Stimulated activated effector memory CD8-positive, alpha-beta T cell treated with anti-CD3 and anti-CD28 coated beads, Interleukin-12 subunit alpha, Interleukin-12 subunit beta, amount 100 ng/mL, for 72 hours (primary cell): ENCODE results near the gene GRAP2.
"Not testable (repeated sequence)": the region's sequence is repeated elsewhere in the genome, so short reads cannot be mapped to it uniquely, and the experiment has no call there.

ENCODE experiments used
- ATAC-seq: fragments of 150-1000 bp; cut with Tn5 transposase; 2 replicates; pipeline ENCODE4 v1.10.0; 2021
- DNase-seq, 2 donors: peaks; one replicate each; pipeline ENCODE4 v3.0.0; 2021 to 2022; ENCODE audit warnings: low spot score in 2 of 2
- H3K27ac Mint-ChIP-seq: one replicate; pipeline ENCODE4 v1.8.0; 2022; ENCODE audit warnings: mild to moderate bottlenecking, mixed read lengths
- H3K36me3 Mint-ChIP-seq: one replicate; pipeline ENCODE4 v1.8.0; 2022; ENCODE audit warnings: mild to moderate bottlenecking, mixed read lengths
- H3K4me1 Mint-ChIP-seq: one replicate; pipeline ENCODE4 v1.8.0; 2022; ENCODE audit warnings: mixed read lengths
- H3K4me3 Mint-ChIP-seq: one replicate; pipeline ENCODE4 v1.8.0; 2022; ENCODE audit warnings: mild to moderate bottlenecking, mixed read lengths
- H3K9me3 Mint-ChIP-seq: one replicate; pipeline ENCODE4 v1.8.0; 2022; ENCODE audit warnings: mixed read lengths

GRAP2 gene

GRCh38 chr22:39942439-39943230 is 41.8 kb downstream of the GRAP2 start:
- peaks cover 87% of the 10 kb centered on the region for H3K4me1 Mint-ChIP-seq
- H3K36me3 Mint-ChIP-seq: peaks cover 34% of the 10 kb centered on the region
- peak overlapping the region; percentile 75 for H3K27ac Mint-ChIP-seq
- DNase-seq (no peak), ATAC-seq (peak; percentile 61)
- no peaks in the 10 kb centered on the region for H3K9me3 Mint-ChIP-seq
- peak overlapping the region; percentile 55 for H3K4me3 Mint-ChIP-seq

- H3K9me3 Mint-ChIP-seq: no peaks in the 10 kb centered on the region
- DNase-seq (no peak), ATAC-seq (peak; percentile 43)
- peak overlapping the region; percentile 55 for H3K4me3 Mint-ChIP-seq
- H3K4me1 Mint-ChIP-seq: peaks cover 82% of the 10 kb centered on the region
- peaks cover 33% of the 10 kb centered on the region for H3K36me3 Mint-ChIP-seq
- peak overlapping the region; percentile 75 for H3K27ac Mint-ChIP-seq
These were observed 42.5 kb downstream of the GRAP2 start for GRCh38 chr22:39943337-39943736.

DNA sequence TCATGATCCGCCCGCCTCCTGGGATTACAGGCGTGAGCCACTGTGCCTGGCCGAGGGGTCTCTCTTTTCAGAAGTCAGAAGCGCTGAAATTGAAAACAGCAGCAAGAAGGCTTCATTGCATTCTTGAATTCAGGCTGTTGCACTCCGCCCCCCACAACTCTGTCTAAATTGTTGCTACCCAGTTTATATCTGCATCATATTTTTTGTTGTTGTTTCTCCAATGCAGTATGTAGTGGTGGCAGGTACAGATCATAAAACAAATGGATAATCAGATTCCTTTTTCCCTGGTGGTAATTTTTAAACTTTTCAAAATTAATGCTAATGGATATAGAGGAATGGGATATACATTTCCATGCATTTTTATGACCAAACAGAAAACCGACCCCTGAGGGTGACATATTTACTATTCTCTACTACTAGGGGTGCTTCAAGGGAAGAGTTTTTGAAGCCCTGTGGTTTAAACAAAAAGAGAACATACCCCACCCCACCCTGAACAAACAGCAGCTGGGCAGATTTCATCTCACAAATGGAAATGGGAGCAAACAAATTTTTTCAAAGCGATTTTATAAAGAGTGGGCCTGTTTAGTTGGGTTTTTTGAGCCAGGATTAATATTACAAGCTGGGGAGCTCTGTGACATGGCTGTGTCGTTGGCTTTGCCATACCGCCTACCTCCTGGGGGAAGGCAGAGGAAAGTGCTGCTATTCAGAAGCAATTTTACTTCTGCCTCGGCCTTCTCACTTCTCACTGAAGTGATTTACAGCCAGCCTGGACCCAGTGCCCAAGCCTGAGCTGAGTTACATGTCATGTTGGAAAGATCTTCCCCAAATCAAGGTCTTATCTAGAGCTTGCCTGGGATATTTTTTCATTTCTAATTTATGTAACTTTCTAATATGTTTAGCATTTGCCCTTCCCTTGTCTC is 43.3 kb downstream of the GRAP2 start:
- H3K27ac Mint-ChIP-seq: peak overlapping the region; percentile 75

DNA sequence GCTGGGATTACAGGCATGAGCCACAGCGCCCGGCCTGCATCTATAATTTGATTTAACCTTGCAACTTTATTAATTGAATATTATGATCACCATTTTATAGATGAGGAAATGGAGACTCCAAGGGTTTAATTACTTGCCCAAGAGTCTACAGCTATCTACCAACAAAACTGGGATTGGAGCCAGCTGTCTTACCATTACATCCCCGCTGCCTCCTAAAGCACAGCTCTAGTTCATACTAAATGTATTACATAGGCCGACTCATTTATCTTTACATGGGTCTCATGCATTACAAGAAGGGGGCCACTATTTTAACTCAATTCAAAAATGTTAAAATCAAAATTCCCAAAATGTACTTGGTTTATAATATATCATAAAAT is 45.2 kb downstream of the GRAP2 start:
- Mint-ChIP-seq H3K4me1 (peaks cover 84% of the 10 kb centered on the region), H3K4me3 (no peak overlapping the region), H3K27ac (peak overlapping the region; percentile 84), H3K9me3 (no peaks in the 10 kb centered on the region), H3K36me3 (peaks cover 41% of the 10 kb centered on the region)
- ATAC-seq (no peak), DNase-seq (no peak)

More for the DNA sequence above, 43.3 kb downstream of the GRAP2 start:
- Mint-ChIP-seq H3K36me3 (peaks cover 41% of the 10 kb centered on the region), H3K4me3 (peak overlapping the region; percentile 55), H3K4me1 (peaks cover 82% of the 10 kb centered on the region), H3K9me3 (no peaks in the 10 kb centered on the region)
- ATAC-seq (no peak), DNase-seq (no peak)

- Mint-ChIP-seq H3K27ac (peak overlapping the region; percentile 84), H3K9me3 (no peaks in the 10 kb centered on the region), H3K4me1 (peaks cover 84% of the 10 kb centered on the region), H3K36me3 (peaks cover 46% of the 10 kb centered on the region), H3K4me3 (peak overlapping the region; percentile 13)
- DNase-seq (no peak), ATAC-seq (no peak)
These were observed 45.8 kb downstream of the GRAP2 start for GRCh38 chr22:39946503-39947219.

DNA sequence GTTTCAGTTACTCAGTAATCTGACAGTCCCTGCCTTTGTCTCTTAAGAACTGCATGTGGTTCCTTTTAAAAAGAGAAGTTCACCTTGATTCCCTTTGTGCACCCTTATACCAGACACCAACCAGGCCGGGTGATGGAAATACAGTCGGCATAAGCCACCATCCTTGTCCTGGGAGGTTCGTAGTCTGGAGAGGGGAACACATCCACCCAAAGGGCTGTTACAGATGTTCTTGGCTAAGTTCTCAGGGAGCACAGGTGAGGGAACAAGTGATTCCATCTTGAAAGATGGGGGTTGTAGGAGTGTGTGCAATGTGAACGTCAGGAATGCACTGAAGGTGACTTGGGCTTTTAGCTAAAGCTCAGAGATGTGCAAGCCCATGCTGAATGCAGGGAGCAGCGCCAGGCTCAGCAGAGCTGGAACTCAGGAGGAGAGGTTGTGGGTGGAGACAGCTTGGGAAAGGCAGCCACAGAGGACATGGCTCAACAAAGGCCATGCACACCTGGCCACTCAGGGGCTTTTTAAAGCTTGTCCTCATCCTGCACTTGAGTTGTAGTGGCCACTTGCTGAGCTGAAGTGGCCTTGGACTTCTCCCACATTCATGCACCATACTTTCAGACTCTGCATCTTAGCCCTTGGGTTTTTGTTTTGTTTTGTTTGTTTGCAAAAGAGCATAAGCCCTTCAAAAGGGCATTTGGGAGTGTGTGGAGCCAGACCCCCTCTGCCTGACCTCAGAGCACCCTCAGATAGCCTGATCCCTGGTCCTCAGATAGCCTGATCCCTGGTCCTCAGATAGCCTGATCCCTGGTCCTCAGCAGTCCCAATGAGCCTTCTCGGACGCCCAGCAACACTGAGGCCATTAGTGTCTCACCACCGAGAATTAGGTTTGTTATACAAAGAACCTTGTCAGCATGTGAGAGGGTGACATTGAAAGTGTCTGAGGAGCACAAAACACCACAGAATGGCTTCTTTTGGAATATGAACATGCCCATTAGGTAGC is 46.6 kb downstream of the GRAP2 start:
- no peaks in the 10 kb centered on the region for H3K9me3 Mint-ChIP-seq
- peak overlapping the region; percentile 13 for H3K4me3 Mint-ChIP-seq
- H3K4me1 Mint-ChIP-seq: peaks cover 84% of the 10 kb centered on the region
- ATAC-seq (no peak), DNase-seq (no peak)
- H3K27ac Mint-ChIP-seq: peak overlapping the region; percentile 84
- peaks cover 53% of the 10 kb centered on the region for H3K36me3 Mint-ChIP-seq

DNA sequence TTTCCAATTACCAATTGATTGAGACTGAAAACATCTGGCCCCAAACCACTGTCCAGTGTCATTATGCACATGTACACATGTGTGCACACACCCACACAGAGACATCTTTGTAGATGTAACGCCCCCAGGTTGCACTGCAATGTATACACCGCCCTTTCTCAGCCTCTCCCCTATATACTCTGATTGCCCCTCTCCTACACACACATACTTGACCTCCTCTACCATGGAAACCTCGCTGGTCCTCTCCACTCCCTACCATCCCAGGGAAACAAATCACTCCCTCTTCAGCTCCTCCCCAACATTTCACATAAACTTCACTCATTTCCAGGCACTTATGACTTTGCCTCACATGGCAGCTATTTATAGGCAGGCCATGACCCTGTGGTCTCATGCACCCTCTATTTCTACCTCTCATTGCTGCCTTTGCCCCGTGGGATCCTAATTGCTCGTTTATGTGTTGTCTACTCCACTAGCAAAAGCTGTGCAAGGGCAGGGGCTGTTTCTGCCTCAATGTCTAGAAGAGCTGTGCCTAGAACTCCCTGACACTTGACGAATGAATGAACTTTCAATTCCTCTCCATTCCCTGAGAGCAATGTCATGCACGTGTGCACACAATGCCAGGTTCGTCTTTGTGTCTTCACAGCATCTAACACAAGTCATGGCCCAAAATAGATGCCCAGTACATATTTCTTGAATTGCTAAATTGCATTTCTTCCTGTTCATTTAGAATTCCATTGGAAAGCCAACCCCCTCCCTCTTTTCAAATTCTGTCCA is 49.3 kb downstream of the GRAP2 start:
- peak overlapping the region; percentile 57 for H3K27ac Mint-ChIP-seq
- no peaks in the 10 kb centered on the region for H3K9me3 Mint-ChIP-seq
- peaks cover 85% of the 10 kb centered on the region for H3K4me1 Mint-ChIP-seq
- DNase-seq: no peak
- no peak for ATAC-seq
- H3K36me3 Mint-ChIP-seq: peaks cover 69% of the 10 kb centered on the region
- H3K4me3 Mint-ChIP-seq: no peak overlapping the region

DNA sequence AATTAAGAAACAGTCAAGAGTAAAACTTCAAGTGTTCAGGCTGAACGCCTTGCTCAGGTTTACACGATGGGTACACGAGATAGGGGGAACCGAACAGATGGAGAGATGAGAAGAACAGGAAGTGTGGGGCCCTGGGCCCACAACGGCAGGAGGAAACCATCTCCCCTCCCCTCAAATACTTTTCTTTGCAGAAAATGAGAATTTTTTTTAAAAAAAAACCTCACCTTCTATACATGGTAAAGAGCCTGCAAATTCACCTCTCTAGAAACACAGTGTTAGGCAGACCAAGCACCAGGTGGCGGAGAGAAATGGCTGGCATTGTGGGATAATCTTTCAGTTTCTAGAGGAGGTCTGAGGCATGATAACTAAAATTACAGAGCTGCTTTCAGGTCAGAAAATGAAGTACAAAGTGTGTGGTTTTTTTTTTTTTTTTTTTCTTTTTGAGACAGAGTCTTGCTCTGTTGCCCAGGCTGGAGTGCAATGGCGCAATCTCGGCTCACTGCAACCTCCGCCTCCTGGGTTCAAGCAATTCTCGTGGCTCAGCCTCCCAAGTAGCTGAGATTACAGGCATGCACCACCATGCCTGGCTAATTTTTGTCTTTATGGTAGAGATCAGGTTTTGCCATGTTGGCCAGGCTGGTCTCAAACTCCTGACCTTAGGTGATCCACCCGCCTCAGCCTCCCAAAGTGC is 50.9 kb downstream of the GRAP2 start:
- peak overlapping the region; percentile 40 for H3K4me3 Mint-ChIP-seq
- H3K9me3 Mint-ChIP-seq, DNase-seq: not testable (repeated sequence)
- ATAC-seq: peak; percentile 64
- peaks cover 77% of the 10 kb centered on the region for H3K36me3 Mint-ChIP-seq
- H3K27ac Mint-ChIP-seq: peak overlapping the region; percentile 57
- peaks cover 90% of the 10 kb centered on the region for H3K4me1 Mint-ChIP-seq

DNA sequence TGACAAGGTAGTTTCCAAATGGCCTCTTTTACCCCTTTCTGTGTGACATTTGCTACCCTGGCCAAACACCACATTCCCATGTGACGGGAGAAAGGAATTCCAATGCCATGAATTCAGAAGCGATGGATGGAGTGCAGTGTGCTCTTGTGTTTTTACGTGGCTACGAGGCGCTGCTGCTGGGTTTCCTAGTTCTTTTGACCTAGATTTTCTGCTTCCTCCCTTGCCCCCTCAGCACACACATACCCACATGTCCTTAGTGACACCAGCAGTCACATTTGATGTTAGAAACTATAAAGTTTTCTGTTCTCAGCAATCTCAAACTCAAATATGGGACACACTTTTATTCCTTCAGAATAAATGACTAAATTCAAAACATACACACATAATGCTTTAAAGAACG is 51.5 kb downstream of the GRAP2 start:
- no peaks in the 10 kb centered on the region for H3K9me3 Mint-ChIP-seq
- no peak for ATAC-seq

DNA sequence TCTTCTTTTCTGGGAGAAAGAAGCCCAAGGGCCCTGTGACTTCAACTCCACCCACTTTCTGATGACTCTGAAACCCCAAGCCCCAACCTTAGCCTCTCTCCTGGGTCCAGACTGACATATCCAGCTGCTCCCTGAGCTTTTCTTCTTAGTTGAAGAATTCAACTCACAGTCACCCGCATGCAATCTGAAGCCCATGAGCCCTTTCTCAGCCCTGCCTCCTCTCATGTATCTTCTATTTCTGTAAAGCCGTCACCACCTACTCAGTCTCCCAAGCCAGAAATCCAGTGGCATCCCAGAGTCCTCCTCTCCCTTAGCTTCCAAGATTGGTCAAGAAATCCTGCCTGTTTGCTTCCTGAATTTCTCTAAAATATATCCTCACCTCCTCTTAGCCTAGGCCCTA is 52.2 kb downstream of the GRAP2 start:
- peak overlapping the region; percentile 35 for H3K27ac Mint-ChIP-seq
- peak overlapping the region; percentile 40 for H3K4me3 Mint-ChIP-seq
- H3K9me3 Mint-ChIP-seq: no peaks in the 10 kb centered on the region
- H3K4me1 Mint-ChIP-seq: peaks cover 94% of the 10 kb centered on the region
- DNase-seq (no peak), ATAC-seq (no peak)
- H3K36me3 Mint-ChIP-seq: peaks cover 90% of the 10 kb centered on the region

More for the DNA sequence above, 51.5 kb downstream of the GRAP2 start:
- Mint-ChIP-seq H3K4me3 (peak overlapping the region; percentile 40), H3K36me3 (peaks cover 83% of the 10 kb centered on the region), H3K4me1 (peaks cover 90% of the 10 kb centered on the region), H3K27ac (peak overlapping the region; percentile 43)
- no peak for DNase-seq

- no peak for DNase-seq
These were observed 53.7 kb downstream of the GRAP2 start for GRCh38 chr22:39954584-39955055.

GRCh38 chr22:39955675-39956074 is 54.8 kb downstream of the GRAP2 start:
- Mint-ChIP-seq H3K4me1 (peaks cover 95% of the 10 kb centered on the region), H3K27ac (peak overlapping the region; percentile 35), H3K36me3 (peaks cover 93% of the 10 kb centered on the region), H3K4me3 (no peak overlapping the region), H3K9me3 (no peaks in the 10 kb centered on the region)
- ATAC-seq: no peak
- no peak for DNase-seq

More at GRCh38 chr22:39954584-39955055, 53.7 kb downstream of the GRAP2 start:
- Mint-ChIP-seq H3K4me3 (peak overlapping the region; percentile 6), H3K9me3 (no peaks in the 10 kb centered on the region), H3K36me3 (peaks cover 90% of the 10 kb centered on the region), H3K4me1 (peaks cover 95% of the 10 kb centered on the region), H3K27ac (peak overlapping the region; percentile 35)
- peak; percentile 83 for ATAC-seq
